ENCODE results near the gene PPOX.

GRCh38 chr1:161165742-161166668 is at the start of gene PPOX:
- no peak for TF ChIP-seq RAD21 (IDR thresholded peaks at IDR 0.05; ENCODE audit: low read length)
- TF ChIP-seq SMC3 (IDR thresholded peaks at IDR 0.05; ENCODE audit: low read depth, low read length), result no peak
- TF ChIP-seq CTCF (IDR thresholded peaks at IDR 0.05), result peak; percentile 75
- no peak; the same call in 1 of the 2 replicates for TF ChIP-seq POLR2AphosphoS5 (IDR thresholded peaks at IDR 0.05; ENCODE audit: low read depth, low read length)
- TF ChIP-seq JUND (IDR thresholded peaks at IDR 0.05), result no peak
- no peak for TF ChIP-seq USF2 (IDR thresholded peaks at IDR 0.05; ENCODE audit: borderline replicate concordance, low read depth, low read length)
- TF ChIP-seq, protein P1, sequence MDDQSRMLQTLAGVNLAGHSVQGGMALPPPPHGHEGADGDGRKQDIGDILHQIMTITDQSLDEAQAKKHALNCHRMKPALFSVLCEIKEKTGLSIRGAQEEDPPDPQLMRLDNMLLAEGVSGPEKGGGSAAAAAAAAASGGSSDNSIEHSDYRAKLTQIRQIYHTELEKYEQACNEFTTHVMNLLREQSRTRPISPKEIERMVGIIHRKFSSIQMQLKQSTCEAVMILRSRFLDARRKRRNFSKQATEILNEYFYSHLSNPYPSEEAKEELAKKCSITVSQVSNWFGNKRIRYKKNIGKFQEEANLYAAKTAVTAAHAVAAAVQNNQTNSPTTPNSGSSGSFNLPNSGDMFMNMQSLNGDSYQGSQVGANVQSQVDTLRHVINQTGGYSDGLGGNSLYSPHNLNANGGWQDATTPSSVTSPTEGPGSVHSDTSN (IDR thresholded peaks at IDR 0.05), result peak; percentile 21; the same call in 1 of the 2 replicates
